ENCODE measurements around the gene KRABD2.

The KRABD2 gene

DNA sequence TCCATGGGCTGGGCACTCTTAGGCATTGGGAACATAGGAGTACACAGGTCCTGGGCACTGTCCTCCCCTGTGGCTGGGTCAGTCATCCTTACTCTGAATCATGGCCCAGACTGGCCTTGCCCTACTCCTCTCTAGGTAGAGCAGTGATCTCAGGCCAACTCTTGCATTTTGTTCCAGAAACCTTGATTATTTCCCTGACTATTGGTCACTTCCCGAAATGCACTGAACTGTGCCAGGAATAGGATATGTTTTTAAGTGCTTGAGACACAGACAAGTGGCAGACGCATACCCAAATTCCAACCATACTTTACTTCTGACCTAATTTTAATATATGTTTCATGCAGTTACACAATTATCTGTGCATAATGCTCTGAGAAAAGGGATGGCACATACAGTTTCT lies 10.3 kb downstream of the KRABD2 start:
- Mint-ChIP-seq H3K4me1 (ENCODE audit: unreplicated experiment) (peaks cover 3% of the 10 kb centered on the region), H3K36me3 (peaks cover 23% of the 10 kb centered on the region), H3K27me3 (no peaks in the 10 kb centered on the region), H3K9me3 (no peaks in the 10 kb centered on the region), H3K27ac (no peak overlapping the region), H3K4me3 (no peak overlapping the region)
- TF ChIP-seq, protein P1, sequence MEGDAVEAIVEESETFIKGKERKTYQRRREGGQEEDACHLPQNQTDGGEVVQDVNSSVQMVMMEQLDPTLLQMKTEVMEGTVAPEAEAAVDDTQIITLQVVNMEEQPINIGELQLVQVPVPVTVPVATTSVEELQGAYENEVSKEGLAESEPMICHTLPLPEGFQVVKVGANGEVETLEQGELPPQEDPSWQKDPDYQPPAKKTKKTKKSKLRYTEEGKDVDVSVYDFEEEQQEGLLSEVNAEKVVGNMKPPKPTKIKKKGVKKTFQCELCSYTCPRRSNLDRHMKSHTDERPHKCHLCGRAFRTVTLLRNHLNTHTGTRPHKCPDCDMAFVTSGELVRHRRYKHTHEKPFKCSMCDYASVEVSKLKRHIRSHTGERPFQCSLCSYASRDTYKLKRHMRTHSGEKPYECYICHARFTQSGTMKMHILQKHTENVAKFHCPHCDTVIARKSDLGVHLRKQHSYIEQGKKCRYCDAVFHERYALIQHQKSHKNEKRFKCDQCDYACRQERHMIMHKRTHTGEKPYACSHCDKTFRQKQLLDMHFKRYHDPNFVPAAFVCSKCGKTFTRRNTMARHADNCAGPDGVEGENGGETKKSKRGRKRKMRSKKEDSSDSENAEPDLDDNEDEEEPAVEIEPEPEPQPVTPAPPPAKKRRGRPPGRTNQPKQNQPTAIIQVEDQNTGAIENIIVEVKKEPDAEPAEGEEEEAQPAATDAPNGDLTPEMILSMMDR (conservative IDR thresholded peaks at IDR 0.05) = no peak
- DNase-seq (ENCODE audit: extremely low spot score, unreplicated experiment) = no peak

DNA sequence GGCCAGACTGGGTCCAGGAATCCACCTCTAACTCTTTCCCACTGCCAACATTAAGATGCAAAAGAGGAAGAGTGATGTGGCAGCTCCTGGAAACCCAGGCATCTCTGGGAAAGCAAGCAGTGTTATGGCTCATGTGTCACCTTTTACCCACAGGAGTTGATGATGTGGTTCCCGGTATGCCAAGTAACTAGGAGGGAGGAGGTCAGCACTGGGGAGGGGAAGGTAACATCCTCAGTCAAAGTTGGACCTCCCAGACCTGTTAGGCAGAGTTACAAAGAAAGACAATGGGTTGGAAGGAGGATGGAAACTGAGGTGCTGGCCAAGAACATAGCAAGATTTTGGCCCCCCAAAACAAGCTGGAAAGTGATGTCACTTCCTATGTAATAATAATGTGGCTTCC lies 11.4 kb downstream of the KRABD2 start:
- no peaks in the 10 kb centered on the region for H3K27me3 Mint-ChIP-seq
- no peaks in the 10 kb centered on the region for H3K9me3 Mint-ChIP-seq
- TF ChIP-seq, protein P1 (conservative IDR thresholded peaks at IDR 0.05) = no peak
- no peak for DNase-seq (ENCODE audit: extremely low spot score, unreplicated experiment)
- H3K27ac Mint-ChIP-seq = no peak overlapping the region
- H3K4me3 Mint-ChIP-seq = no peak overlapping the region
- peaks cover 10% of the 10 kb centered on the region for H3K4me1 Mint-ChIP-seq (ENCODE audit: unreplicated experiment)
- peaks cover 20% of the 10 kb centered on the region for H3K36me3 Mint-ChIP-seq

DNA sequence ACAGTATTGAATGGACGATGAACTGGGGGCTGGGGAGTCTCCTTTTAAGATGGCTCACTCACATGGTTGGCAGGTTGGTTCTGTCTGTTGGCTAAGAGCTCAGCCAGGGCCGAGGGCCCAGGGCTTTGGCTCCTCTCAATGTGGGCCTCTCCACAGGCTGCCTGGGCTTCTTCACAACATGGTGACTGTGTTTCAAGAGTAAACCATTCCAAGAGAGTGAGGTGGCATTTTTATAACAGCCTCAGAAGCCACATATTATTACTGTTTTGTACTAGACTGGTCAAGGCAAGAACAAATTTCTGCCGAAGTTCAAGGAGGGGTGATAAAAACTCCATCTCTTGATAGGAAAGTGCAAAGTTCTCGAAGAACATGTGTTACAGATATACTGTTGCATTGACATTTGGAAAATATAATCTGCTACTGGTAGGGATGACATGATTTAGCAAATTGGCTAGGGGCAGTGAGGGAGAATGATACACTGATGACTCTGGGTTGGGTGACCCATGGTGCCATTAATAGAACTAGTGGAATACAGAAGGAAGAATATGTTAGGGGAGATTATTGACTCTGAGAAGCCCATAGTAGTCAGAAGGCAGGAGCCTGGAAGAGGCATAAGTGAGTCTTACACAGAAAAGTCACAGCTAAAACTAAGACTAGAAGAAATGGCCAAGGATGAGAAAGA lies 13.7 kb downstream of the KRABD2 start:
- no peak overlapping the region for H3K27ac Mint-ChIP-seq
- H3K9me3 Mint-ChIP-seq = no peaks in the 10 kb centered on the region
- H3K4me3 Mint-ChIP-seq = no peak overlapping the region
- H3K4me1 Mint-ChIP-seq (ENCODE audit: unreplicated experiment) = peaks cover 18% of the 10 kb centered on the region
- H3K27me3 Mint-ChIP-seq = no peaks in the 10 kb centered on the region
- TF ChIP-seq, protein P1 (conservative IDR thresholded peaks at IDR 0.05) = no peak
- DNase-seq (ENCODE audit: extremely low spot score, unreplicated experiment) = no peak
- H3K36me3 Mint-ChIP-seq = peaks cover 7% of the 10 kb centered on the region

DNA sequence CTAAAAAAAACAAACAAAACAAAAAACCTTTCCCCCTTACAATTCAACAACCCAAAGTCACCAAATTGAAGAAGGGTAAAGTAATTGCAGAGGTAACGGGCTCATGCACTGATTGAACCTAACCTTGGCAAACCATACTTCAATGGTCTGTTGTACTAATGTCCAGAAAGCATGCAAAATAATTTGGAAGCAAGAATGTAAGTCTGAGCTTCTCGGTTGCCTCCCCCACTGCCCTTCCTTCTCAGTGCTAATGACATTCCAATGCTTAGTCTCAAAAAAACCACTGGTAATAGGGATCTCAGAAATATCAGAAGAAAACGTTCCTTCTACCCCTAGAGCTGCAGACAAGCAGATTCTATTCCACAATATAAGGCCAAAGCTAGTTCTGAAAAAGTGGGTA lies 15.8 kb downstream of the KRABD2 start:
- Mint-ChIP-seq H3K9me3 (no peaks in the 10 kb centered on the region), H3K4me1 (ENCODE audit: unreplicated experiment) (peaks cover 18% of the 10 kb centered on the region), H3K27ac (no peak overlapping the region), H3K4me3 (no peak overlapping the region), H3K27me3 (no peaks in the 10 kb centered on the region), H3K36me3 (peaks cover 7% of the 10 kb centered on the region)
- TF ChIP-seq, protein P1 (conservative IDR thresholded peaks at IDR 0.05) = no peak
- DNase-seq (ENCODE audit: extremely low spot score, unreplicated experiment) = no peak

DNA sequence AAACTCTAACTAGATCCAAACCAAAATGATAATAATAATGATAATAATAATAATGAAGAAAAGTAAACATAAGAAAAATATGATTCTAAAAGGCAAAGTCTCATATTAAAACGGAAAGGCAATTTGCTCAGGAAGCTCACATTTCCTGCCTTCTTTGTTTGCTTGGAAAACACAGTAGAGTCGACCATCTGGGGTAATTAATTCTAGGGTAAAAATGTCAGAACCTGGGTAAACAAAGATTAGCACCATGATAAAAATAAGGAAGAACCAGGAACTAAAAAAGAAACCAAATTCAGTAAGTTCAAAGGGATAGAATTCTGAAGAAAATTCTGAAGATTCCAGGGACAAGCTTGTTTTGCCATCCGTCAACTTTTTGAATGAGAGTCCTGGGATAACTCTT lies 16.2 kb downstream of the KRABD2 start:
- Mint-ChIP-seq H3K27me3 (no peaks in the 10 kb centered on the region), H3K27ac (no peak overlapping the region), H3K9me3 (no peaks in the 10 kb centered on the region), H3K36me3 (peaks cover 4% of the 10 kb centered on the region), H3K4me3 (no peak overlapping the region), H3K4me1 (ENCODE audit: unreplicated experiment) (peaks cover 18% of the 10 kb centered on the region)
- DNase-seq (ENCODE audit: extremely low spot score, unreplicated experiment) = no peak
- TF ChIP-seq, protein P1 (conservative IDR thresholded peaks at IDR 0.05) = no peak
